HepG2 (cell line): Measurements from ENCODE around the gene IL3RA. TPM values are rescaled to one million over a fixed set of nuclear protein-coding genes. Genes with fewer than 3 reads are reported as not detected.

Experiments
- ATAC-seq: fragments of 200-7000 bp; cut with Tn5 transposase; 3 replicates; pipeline ENCODE4 v1.9.1; 2020; ENCODE audit warnings: mild to moderate bottlenecking, moderate library complexity
- BruUV-seq: library from RNA; stranded (reverse); fragments of 400-500 nt; replicated peaks from 2 replicates; lab custom pipeline; 2021; lab: Mats Ljungman, UMichigan
- CTCF ChIA-PET: fragments of 300-600 bp; formaldehyde crosslinking; extraction: SDS; loops from one replicate; lab custom pipeline; 2021; ENCODE audit warnings: low total read pairs, inconsistent platforms, low intra/inter-chr PET ratio; lab: Yijun Ruan, JAX
- POLR2A ChIA-PET: fragments of 350-600 bp; sonication (Branson Sonifier 250); formaldehyde crosslinking; loops from one replicate; lab custom pipeline; 2020; ENCODE audit warnings: antibody characterized with exemption, inconsistent platforms; lab: Yijun Ruan, JAX
- DNase-seq: peaks from one replicate; pipeline ENCODE4 v3.0.0-alpha.2; 2015; ENCODE audit warnings: low spot score
- FAIRE-seq: peaks from 3 replicates; lab custom pipeline; 2011; peaks lifted over from hg19 to GRCh38; lab: Jason Lieb, UNC
- H2AFZ ChIP-seq: one replicate; pipeline ENCODE4 v1.6.1; 2011; ENCODE audit warnings: low read length, inconsistent platforms
- H3K27ac ChIP-seq: fragments of 300-600 bp; 3 replicates; pipeline ENCODE4 v1.8.0; 2011; ENCODE audit warnings: mixed run types, mild to moderate bottlenecking, mixed read lengths, low read length, inconsistent platforms; ENCODE audit not compliant: insufficient read depth; ENCODE audit errors: extremely low read length
- H3K27me3 ChIP-seq, 2 experiments: fragments of 200-600 bp in 1 of 2; 2 replicates in 1 of 2; 3 replicates in 1 of 2; pipeline versions ENCODE4 v1.6.0 to v1.8.0; 2011; ENCODE audit warnings: low read length in 2 of 2, mild to moderate bottlenecking in 2 of 2, moderate library complexity in 2 of 2, inconsistent platforms in 1 of 2; ENCODE audit not compliant: insufficient read depth in 2 of 2, control insufficient read depth in 1 of 2
- H3K36me3 ChIP-seq, 2 experiments: fragments of 200-600 bp in 1 of 2; replicated peaks in 1 of 2; 2 replicates in 1 of 2; 3 replicates in 1 of 2; pipeline versions ENCODE4 v1.5.1 to v1.8.0; 2011; ENCODE audit warnings: low read length in 2 of 2, inconsistent platforms in 1 of 2; ENCODE audit not compliant: insufficient read depth in 2 of 2, control insufficient read depth in 1 of 2
- H3K4me1 ChIP-seq: 2 replicates; pipeline ENCODE4 v1.5.1; 2012; ENCODE audit warnings: low read length, inconsistent platforms; ENCODE audit not compliant: insufficient read depth
- H3K4me2 ChIP-seq: 2 replicates; pipeline ENCODE4 v1.6.0; 2011; ENCODE audit warnings: low read depth, low read length, inconsistent platforms
- H3K4me3 ChIP-seq, 3 experiments: fragments of 200-600 bp in 1 of 3; sonication (generic), shearing (Covaris generic) in 1 of 3; replicated peaks in 1 of 3; 2 replicates each; pipeline ENCODE4 v1.5.1; 2011 to 2016; ENCODE audit warnings: low read length in 3 of 3, inconsistent platforms in 2 of 3, low read depth in 2 of 3, mild to moderate bottlenecking in 2 of 3, control low read depth in 1 of 3, mixed read lengths in 1 of 3; ENCODE audit not compliant: insufficient read depth in 1 of 3
- H3K79me2 ChIP-seq: one replicate; pipeline ENCODE4 v1.6.1; 2011; ENCODE audit warnings: low read length, inconsistent platforms; ENCODE audit not compliant: insufficient read depth
- H3K9ac ChIP-seq: 2 replicates; pipeline ENCODE4 v1.6.0; 2011; ENCODE audit warnings: mild to moderate bottlenecking, low read depth, low read length, inconsistent platforms; ENCODE audit not compliant: insufficient read depth
- H3K9me3 ChIP-seq: 2 replicates; pipeline ENCODE4 v1.5.1; 2012; ENCODE audit warnings: mild to moderate bottlenecking, low read length
- H4K20me1 ChIP-seq: 2 replicates; pipeline ENCODE4 v1.6.0; 2011; ENCODE audit warnings: inconsistent platforms, mild to moderate bottlenecking, low read length, moderate library complexity; ENCODE audit not compliant: insufficient read depth
- AGO2 ChIP-seq: fragments of 200-400 bp; formaldehyde crosslinking; optimal IDR thresholded peaks from 2 replicates; pipeline ENCODE3; 2017; ENCODE audit warnings: mild to moderate bottlenecking, low read depth, low read length, moderate library complexity
- HDAC2 ChIP-seq: sonication (generic); formaldehyde crosslinking; IDR thresholded peaks from 2 replicates; pipeline ENCODE4 v1.4.0; 2020; ENCODE audit warnings: missing genetic modification reagents
- MEIS1 ChIP-seq: sonication (generic); formaldehyde crosslinking; IDR thresholded peaks from 2 replicates; pipeline ENCODE4 v1.9.0; 2021; ENCODE audit warnings: mild to moderate bottlenecking, missing genetic modification reagents, moderate library complexity, borderline replicate concordance
- NFIB ChIP-seq: sonication (generic); formaldehyde crosslinking; IDR thresholded peaks from 2 replicates; pipeline ENCODE4 v1.9.0; 2021; ENCODE audit warnings: missing genetic modification reagents, mild to moderate bottlenecking, borderline replicate concordance
- RBFOX2 ChIP-seq: fragments of 200-400 bp; formaldehyde crosslinking; IDR thresholded peaks from 2 replicates; pipeline ENCODE4 v1.6.1; 2017; ENCODE audit warnings: low read depth, mild to moderate bottlenecking, low read length
- RBM22 ChIP-seq: fragments of 200-400 bp; formaldehyde crosslinking; optimal IDR thresholded peaks from 2 replicates; pipeline ENCODE3; 2017; ENCODE audit warnings: mild to moderate bottlenecking, low read length, moderate library complexity
- SATB2 ChIP-seq: sonication (generic); formaldehyde crosslinking; IDR thresholded peaks from 2 replicates; pipeline ENCODE4 v1.5.0; 2020; ENCODE audit warnings: missing genetic modification reagents
- TMF1 ChIP-seq: sonication (generic); formaldehyde crosslinking; IDR thresholded peaks from 2 replicates; pipeline ENCODE4 v1.8.1; 2022; ENCODE audit warnings: low read depth, missing genetic modification reagents
- ZBTB7A ChIP-seq: sonication (generic); formaldehyde crosslinking; IDR thresholded peaks from 2 replicates; pipeline ENCODE4 v1.8.0; 2022; ENCODE audit warnings: mild to moderate bottlenecking, missing genetic modification reagents
- ZNF652 ChIP-seq: IDR thresholded peaks from 2 replicates; pipeline ENCODE4 v1.6.1; 2016; ENCODE audit warnings: low read depth, borderline replicate concordance
- ZNF687 ChIP-seq: sonication (generic); formaldehyde crosslinking; IDR thresholded peaks from 2 replicates; pipeline ENCODE4 v1.5.1; 2020; ENCODE audit warnings: mild to moderate bottlenecking, missing genetic modification reagents, moderate library complexity
- WGBS: methylation state at CpG from one replicate; pipeline ENCODE4 v1.1.6; 2017; ENCODE audit warnings: low lambda C conversion rate; 5-methylcytosine and 5-hydroxymethylcytosine counted together
- in situ Hi-C: cut with HindIII; loops from 2 replicates; pipeline ENCODE4 v1.10.0; 2017; ENCODE audit warnings: low pct_unique_long_range_greater_than_20kb; ENCODE audit not compliant: extremely low pct_ligation_motif_present
- intact Hi-C: fragments of 100-400 bp; cut with micrococcal nuclease; formaldehyde crosslinking; loops from one replicate; pipeline ENCODE4 v1.10.0; 2022; ENCODE audit not compliant: unreplicated experiment
- polyA plus RNA-seq, 8 experiments: library from polyadenylated mRNA; depleted of rRNA in 3 of 8; stranded (reverse) in 7 of 8; unstranded in 1 of 8; fragments of >200 nt; fragmentation: Illumina TruSeq in 4 of 8; extraction: Trizol in 4 of 8; gene quantifications; 2 replicates each; pipeline versions ENCODE4 v1.2.1 to v1.2.3, GENCODE V29; 2011 to 2016; ENCODE audit warnings: low read depth in 4 of 8, missing spikeins in 1 of 8, mixed read lengths in 1 of 8; ENCODE audit not compliant: insufficient read depth in 1 of 8
- total RNA-seq, 5 experiments: library from RNA; depleted of rRNA; stranded (reverse); fragments of >200 nt; fragmentation: Illumina TruSeq; extraction: Trizol; gene quantifications; 2 replicates each; pipeline ENCODE4 v1.2.3, GENCODE V29; 2016; ENCODE audit warnings: low read depth in 1 of 5

IL3RA gene
- total and polyA plus RNA-seq, 2 of the 13 experiments (the other 11 are each of a cell fraction or from before 2014, with no cell fraction given): not detected

GRCh38 chrX:1397441-1398270, 61.1 kb downstream of the IL3RA start:
- Histone ChIP-seq H3K79me2 (peaks cover 14% of the 10 kb centered on the region), H3K4me3 (no peak overlapping the region), H3K4me2 (no peak overlapping the region), H2AFZ (no peak overlapping the region), H3K27me3 (no peaks in the 10 kb centered on the region), H3K4me1 (peaks cover 34% of the 10 kb centered on the region), H3K9me3 (no peaks in the 10 kb centered on the region), H3K9ac (no peak overlapping the region), H3K27ac (no peak overlapping the region), H4K20me1 (peaks cover 11% of the 10 kb centered on the region; the same call in 1 of the 2 replicates), H3K36me3 (peaks cover 2 to 15% of the 10 kb centered on the region in 2 experiments; a peak in 3 of 5 replicates)
- no peak for TF ChIP-seq SATB2
- TF ChIP-seq TMF1 (CRISPR knock-in tag): no peak
- TF ChIP-seq HDAC2 (CRISPR knock-in tag): no peak
- FAIRE-seq (no peak), ATAC-seq (no peak), DNase-seq (no peak)
- CTCF ChIA-PET: no interaction called here
- intact Hi-C loops: no loop called here
- WGBS: 94% methylated on average over 25 of the region's 29 CpGs
- POLR2A ChIA-PET: no interaction called here
- in situ Hi-C loops: no loop called here
- no TSS peak for BruUV-seq

GRCh38 chrX:1398431-1399340, 62.1 kb downstream of the IL3RA start:
- DNase-seq (no peak), FAIRE-seq (no peak), ATAC-seq (peak; percentile 8; the same call in 2 of the 3 replicates)
- H2AFZ ChIP-seq: no peak overlapping the region
- no peak overlapping the region for H3K4me2 ChIP-seq
- POLR2A ChIA-PET: no interaction called here
- peaks cover 9% of the 10 kb centered on the region for H3K79me2 ChIP-seq
- peaks cover 11% of the 10 kb centered on the region; the same call in 1 of the 2 replicates for H4K20me1 ChIP-seq
- no peaks in the 10 kb centered on the region for H3K9me3 ChIP-seq
- CTCF ChIA-PET: no interaction called here
- 95% methylated on average over 21 of the region's 29 CpGs for WGBS
- no TSS peak for BruUV-seq
- no peak overlapping the region for H3K27ac ChIP-seq
- in situ Hi-C loops: no loop called here
- peaks cover 7 to 23% of the 10 kb centered on the region in 2 experiments; a peak in 4 of 5 replicates for H3K36me3 ChIP-seq
- intact Hi-C loops: no loop called here
- no peaks in the 10 kb centered on the region for H3K27me3 ChIP-seq
- TF ChIP-seq ZBTB7A (CRISPR knock-in tag): no peak
- peak; percentile 53 for TF ChIP-seq RBM22
- no peak for TF ChIP-seq ZNF652 (CRISPR knock-in tag)
- no peak for TF ChIP-seq MEIS1 (CRISPR knock-in tag)
- TF ChIP-seq AGO2: peak; percentile 87
- TF ChIP-seq NFIB: no peak
- TF ChIP-seq RBFOX2: peak; percentile 37; the same call in 1 of the 2 replicates
- TF ChIP-seq ZNF687: 0 out of 2 replicates have a peak, but pooled peaks have one; percentile 7
- TF ChIP-seq, all 625 proteins: peak for 4
- Histone ChIP-seq H3K4me3 (no peak overlapping the region), H3K9ac (no peak overlapping the region), H3K4me1 (peaks cover 27% of the 10 kb centered on the region)
